SK-N-MC (cell line): ENCODE data around the gene FOXP4.

Experiments
- EZH2 ChIP-seq: fragments of 200-600 bp; sonication (generic); IDR thresholded peaks from one replicate; pipeline ENCODE4 v1.6.1; 2017; ENCODE audit warnings: antibody characterized with exemption
- POLR2AphosphoS5 ChIP-seq: IDR thresholded peaks from 2 replicates; pipeline ENCODE4 v1.6.1; 2012; ENCODE audit warnings: mild to moderate bottlenecking, low read depth, low read length, borderline replicate concordance

DNA sequence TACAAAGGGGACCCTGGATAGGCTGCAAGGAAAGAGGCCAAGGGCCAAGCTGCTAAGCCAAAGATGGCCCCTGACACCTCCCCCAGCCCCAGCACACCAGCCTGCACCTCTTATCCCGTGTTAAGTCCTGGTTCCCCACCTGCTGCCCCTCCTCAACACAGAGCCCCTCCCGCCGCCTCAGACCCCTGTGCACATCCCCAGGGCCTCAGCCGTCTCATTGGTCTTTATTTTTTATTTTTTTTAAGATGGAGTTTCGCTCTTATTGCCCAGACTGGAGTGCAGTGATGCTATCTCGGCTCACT lies 55.0 kb downstream of the FOXP4 start:
- TF ChIP-seq POLR2AphosphoS5 (0 out of 2 replicates have a peak, but pooled peaks have one; percentile 2), EZH2 (no peak)
